Prostate gland (tissue), 2 donors: ENCODE data around the gene IL1RAPL1.

Experiments used
- CTCF ChIP-seq, 4 experiments: fragments of 200-600 bp in 2 of 4; fragments of 450-650 bp in 2 of 4; sonication (generic) in 2 of 4; IDR thresholded peaks; 1 replicate in 3 of 4; 2 replicates in 1 of 4; pipeline ENCODE4 v1.5.1; 2016 to 2019; ENCODE audit warnings: antibody characterized with exemption in 4 of 4, mild to moderate bottlenecking in 2 of 4, moderate library complexity in 2 of 4
- POLR2A ChIP-seq: fragments of 450-650 bp; IDR thresholded peaks from one replicate; pipeline ENCODE4 v1.6.1; 2016; ENCODE audit warnings: antibody characterized with exemption, mild to moderate bottlenecking

- no peak for TF ChIP-seq CTCF (IDR thresholded peaks at IDR 0.05)
- TF ChIP-seq POLR2A = no peak
These were observed 81.7 kb downstream of the IL1RAPL1 start for GRCh38 chrX:28668957-28669356.
